C4-2B (cell line): ENCODE data around the gene LPP.

Source experiments
- H3K27ac ChIP-seq: fragments of 450-650 bp; 2 replicates; pipeline ENCODE4 v1.5.1; 2017
- CTCF ChIP-seq: fragments of 450-650 bp; conservative IDR thresholded peaks from 2 replicates; pipeline ENCODE4 v1.5.1; 2017; ENCODE audit warnings: mild to moderate bottlenecking
- ZFX ChIP-seq: fragments of 450-650 bp; IDR thresholded peaks from 2 replicates; pipeline ENCODE4 v1.6.1; 2017

Gene LPP

GRCh38 chr3:188232656-188233055 lies 78.7 kb downstream of the LPP start:
- H3K27ac ChIP-seq = no peak overlapping the region
- TF ChIP-seq CTCF = no peak
- no peak for TF ChIP-seq ZFX

GRCh38 chr3:188233320-188233719 lies 79.4 kb downstream of the LPP start:
- no peak overlapping the region for H3K27ac ChIP-seq
- TF ChIP-seq ZFX (no peak), CTCF (no peak)

GRCh38 chr3:188234132-188234531 lies 80.2 kb downstream of the LPP start:
- no peak overlapping the region for H3K27ac ChIP-seq
- TF ChIP-seq ZFX (no peak), CTCF (no peak)

GRCh38 chr3:188236271-188236670 lies 82.3 kb downstream of the LPP start:
- TF ChIP-seq ZFX = no peak
- no peak for TF ChIP-seq CTCF
- H3K27ac ChIP-seq = no peak overlapping the region

GRCh38 chr3:188239035-188239434 lies 85.1 kb downstream of the LPP start:
- TF ChIP-seq CTCF (no peak), ZFX (no peak)
- peak overlapping the region; percentile 28; the same call in 1 of the 2 replicates for H3K27ac ChIP-seq

GRCh38 chr3:188239577-188239976 lies 85.6 kb downstream of the LPP start:
- no peak overlapping the region for H3K27ac ChIP-seq
- no peak for TF ChIP-seq CTCF
- TF ChIP-seq ZFX = no peak

GRCh38 chr3:188240189-188240981 lies 86.4 kb downstream of the LPP start:
- TF ChIP-seq ZFX (no peak), CTCF (no peak)
- no peak overlapping the region for H3K27ac ChIP-seq
